Retinal pigment epithelial cell (primary cell): ENCODE data around the gene SGPP2.

Experiments
- DNase-seq: peaks from one replicate; pipeline ENCODE4 v3.0.0-alpha.2; 2010; ENCODE audit warnings: low read depth
- H3K4me3 ChIP-seq: 2 replicates; pipeline ENCODE4 v1.5.1; 2011; ENCODE audit warnings: mild to moderate bottlenecking, low read length, control low read depth, moderate library complexity
- CTCF ChIP-seq: conservative IDR thresholded peaks from 2 replicates; pipeline ENCODE4 v1.5.1; 2011; ENCODE audit warnings: low read depth, low read length, control low read depth, inconsistent platforms

The SGPP2 gene

GRCh38 chr2:222606306-222606705, 182.0 kb downstream of the SGPP2 start:
- H3K4me3 ChIP-seq: no peak overlapping the region
- no peak for DNase-seq
- no peak for TF ChIP-seq CTCF

GRCh38 chr2:222608081-222608480, 183.7 kb downstream of the SGPP2 start:
- no peak for TF ChIP-seq CTCF
- no peak for DNase-seq
- H3K4me3 ChIP-seq: no peak overlapping the region

- DNase-seq: no peak
- H3K4me3 ChIP-seq: no peak overlapping the region
- TF ChIP-seq CTCF: no peak
Measured at GRCh38 chr2:222609381-222609780, 185.0 kb downstream of the SGPP2 start.
